Progenitor cell of endocrine pancreas (in vitro differentiated cells): ENCODE measurements around the gene ANKS4B. TPM values are rescaled to one million over a fixed set of nuclear protein-coding genes. Genes with fewer than 3 reads are reported as not detected.
A peak's percentile ranks its signal among the peaks of the same experiment; 100 is the strongest.

Source experiments
- DNase-seq: peaks from one replicate; pipeline ENCODE4 v3.0.0; 2021; ENCODE audit warnings: low spot score; ENCODE audit not compliant: unreplicated experiment
- H3K27ac Mint-ChIP-seq: 2 replicates; pipeline ENCODE4 v1.8.0; 2021; ENCODE audit warnings: mild to moderate bottlenecking, moderate library complexity, mixed read lengths
- H3K27me3 Mint-ChIP-seq: 2 replicates; pipeline ENCODE4 v1.8.0; 2021; ENCODE audit warnings: mixed read lengths
- H3K36me3 Mint-ChIP-seq: 2 replicates; pipeline ENCODE4 v1.8.0; 2022; ENCODE audit warnings: mixed read lengths; ENCODE audit not compliant: insufficient read depth
- H3K4me1 Mint-ChIP-seq: 2 replicates; pipeline ENCODE4 v1.8.0; 2021; ENCODE audit warnings: low read depth, mixed read lengths
- H3K4me3 Mint-ChIP-seq: 2 replicates; pipeline ENCODE4 v1.8.0; 2021; ENCODE audit warnings: low read depth, mild to moderate bottlenecking, moderate library complexity, mixed read lengths
- H3K9me3 Mint-ChIP-seq: 2 replicates; pipeline ENCODE4 v1.8.0; 2021; ENCODE audit warnings: low read depth, mixed read lengths
- CTCF ChIP-seq: fragments of 200-600 bp; sonication (generic); IDR thresholded peaks from one replicate; pipeline ENCODE4 v1.5.0; 2021; ENCODE audit warnings: antibody characterized with exemption, mild to moderate bottlenecking; ENCODE audit not compliant: unreplicated experiment
- long read RNA-seq: library from polyadenylated mRNA; unstranded; transcript quantifications from one replicate; pipeline ENCODE4 v2.0.0, GENCODE V29; 2020
- total RNA-seq: library from RNA; stranded (reverse); gene quantifications from 2 replicates; pipeline ENCODE4 v1.2.1, GENCODE V29; 2021

The ANKS4B gene
- 4.0 and 4.6 TPM in 2 replicates for total RNA-seq
- long read RNA-seq, full-length matches to known transcripts: 23 of 26 reads
- long read RNA-seq, partial matches to known transcripts: 1 of 26 reads
- long read RNA-seq, other reads (novel, unspliced or antisense): 2 of 26 reads

- Mint-ChIP-seq H3K27ac (peak within 1 kb of the TSS; percentile 46), H3K4me1 (peaks cover 19% of the 10 kb centered on the region), H3K9me3 (no peaks in the 10 kb centered on the region), H3K4me3 (peak within 1 kb of the TSS; percentile 60), H3K27me3 (no peaks in the 10 kb centered on the region), H3K36me3 (no peaks in the 10 kb centered on the region)
- TF ChIP-seq CTCF: no peak
- no peak for DNase-seq
Observed at GRCh38 chr16:21233521-21234150, at the start of gene ANKS4B. Gene ANKS4B, plus strand, starts transcription at chr16:21233699. Its CDS starts 39 bp downstream, at chr16:21233738.

GRCh38 chr16:21183995-21184394, 49.5 kb upstream of the ANKS4B start:
- H3K27me3 Mint-ChIP-seq: no peaks in the 10 kb centered on the region
- no peak overlapping the region for H3K27ac Mint-ChIP-seq
- no peaks in the 10 kb centered on the region for H3K4me1 Mint-ChIP-seq
- peaks cover 9% of the 10 kb centered on the region for H3K9me3 Mint-ChIP-seq
- TF ChIP-seq CTCF: no peak
- H3K4me3 Mint-ChIP-seq: no peak overlapping the region
- peaks cover 23% of the 10 kb centered on the region for H3K36me3 Mint-ChIP-seq
- DNase-seq: no peak

- H3K4me1 Mint-ChIP-seq: no peaks in the 10 kb centered on the region
- H3K9me3 Mint-ChIP-seq: peaks cover 9% of the 10 kb centered on the region
- no peak overlapping the region for H3K27ac Mint-ChIP-seq
- no peak for TF ChIP-seq CTCF
- no peak for DNase-seq
- no peaks in the 10 kb centered on the region for H3K27me3 Mint-ChIP-seq
- H3K36me3 Mint-ChIP-seq: peaks cover 19% of the 10 kb centered on the region
- H3K4me3 Mint-ChIP-seq: no peak overlapping the region
Observed at GRCh38 chr16:21184834-21185233, 48.7 kb upstream of the ANKS4B start.

GRCh38 chr16:21185659-21186325, 47.7 kb upstream of the ANKS4B start:
- peaks cover 9% of the 10 kb centered on the region for H3K9me3 Mint-ChIP-seq
- H3K27me3 Mint-ChIP-seq: no peaks in the 10 kb centered on the region
- H3K27ac Mint-ChIP-seq: no peak overlapping the region
- no peak overlapping the region for H3K4me3 Mint-ChIP-seq
- no peaks in the 10 kb centered on the region for H3K4me1 Mint-ChIP-seq
- H3K36me3 Mint-ChIP-seq: peaks cover 15% of the 10 kb centered on the region
- no peak for TF ChIP-seq CTCF
- DNase-seq: no peak

DNA sequence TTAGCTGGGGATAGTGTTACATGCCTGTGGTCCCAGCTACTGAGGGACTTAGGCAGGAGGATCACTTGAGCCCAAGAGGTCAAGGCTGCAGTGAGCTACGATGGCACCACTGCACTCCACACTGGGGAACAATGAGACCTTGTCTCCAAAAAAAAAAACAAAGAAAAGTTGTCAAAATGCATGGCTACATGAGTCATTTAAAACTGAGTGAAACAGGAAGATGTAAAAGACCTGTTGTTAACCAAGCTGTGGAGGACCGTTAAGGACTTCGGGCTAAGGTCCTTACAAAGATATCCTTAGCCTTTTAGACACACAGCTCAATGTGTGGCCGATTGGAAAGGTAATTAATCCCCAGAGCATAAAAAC, 47.2 kb upstream of the ANKS4B start:
- H3K27me3 Mint-ChIP-seq: no peaks in the 10 kb centered on the region
- peaks cover 7% of the 10 kb centered on the region for H3K9me3 Mint-ChIP-seq
- H3K27ac Mint-ChIP-seq: no peak overlapping the region
- peaks cover 12% of the 10 kb centered on the region for H3K36me3 Mint-ChIP-seq
- no peak for DNase-seq
- H3K4me1 Mint-ChIP-seq: no peaks in the 10 kb centered on the region
- TF ChIP-seq CTCF: no peak
- H3K4me3 Mint-ChIP-seq: no peak overlapping the region
